Measurements from ENCODE around the gene GRID2. TPM values are rescaled to one million over a fixed set of nuclear protein-coding genes. Genes with fewer than 3 reads are reported as not detected.

GRID2 gene
- total and polyA plus RNA-seq, 12 donors, result 0.55 to 4.0 (median 2.0) TPM

DNA sequence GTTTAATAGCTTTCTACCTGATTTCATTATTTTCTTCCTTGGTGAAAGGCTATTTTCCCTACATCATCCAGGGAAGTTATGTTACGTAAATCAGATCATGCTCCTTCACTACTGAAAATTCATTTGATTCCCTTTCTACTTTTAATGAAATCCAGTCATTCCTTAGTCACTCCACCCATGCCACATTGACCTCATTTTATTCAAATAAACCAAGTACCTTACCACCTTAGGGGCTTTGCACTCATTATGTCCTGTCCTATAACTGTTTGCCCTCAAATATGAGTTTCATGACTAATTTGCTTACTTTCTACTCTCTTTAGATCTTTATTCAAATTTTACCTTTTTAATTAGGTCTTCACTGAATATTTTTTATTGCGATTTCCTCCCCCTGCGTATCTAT, 374.0 kb downstream of the GRID2 start:
- DNase-seq, result no peak
- H3K27me3 ChIP-seq, result no peaks in the 10 kb centered on the region
- WGBS, 4 donors, result 84 to 95% (median 91%) methylated on average over 3 of the region's 3 CpGs
- no peaks in the 10 kb centered on the region for H3K36me3 ChIP-seq (replicated peaks in 1 of 2)
- no peaks in the 10 kb centered on the region for H3K4me1 ChIP-seq (replicated peaks in 1 of 2)
- no peak overlapping the region for H3K4me3 ChIP-seq
- intact Hi-C loops (cut with DNase I), result no loop called here
- H3K9me3 ChIP-seq (replicated peaks in 1 of 3), result no peaks in the 10 kb centered on the region
- TF ChIP-seq, protein P1, sequence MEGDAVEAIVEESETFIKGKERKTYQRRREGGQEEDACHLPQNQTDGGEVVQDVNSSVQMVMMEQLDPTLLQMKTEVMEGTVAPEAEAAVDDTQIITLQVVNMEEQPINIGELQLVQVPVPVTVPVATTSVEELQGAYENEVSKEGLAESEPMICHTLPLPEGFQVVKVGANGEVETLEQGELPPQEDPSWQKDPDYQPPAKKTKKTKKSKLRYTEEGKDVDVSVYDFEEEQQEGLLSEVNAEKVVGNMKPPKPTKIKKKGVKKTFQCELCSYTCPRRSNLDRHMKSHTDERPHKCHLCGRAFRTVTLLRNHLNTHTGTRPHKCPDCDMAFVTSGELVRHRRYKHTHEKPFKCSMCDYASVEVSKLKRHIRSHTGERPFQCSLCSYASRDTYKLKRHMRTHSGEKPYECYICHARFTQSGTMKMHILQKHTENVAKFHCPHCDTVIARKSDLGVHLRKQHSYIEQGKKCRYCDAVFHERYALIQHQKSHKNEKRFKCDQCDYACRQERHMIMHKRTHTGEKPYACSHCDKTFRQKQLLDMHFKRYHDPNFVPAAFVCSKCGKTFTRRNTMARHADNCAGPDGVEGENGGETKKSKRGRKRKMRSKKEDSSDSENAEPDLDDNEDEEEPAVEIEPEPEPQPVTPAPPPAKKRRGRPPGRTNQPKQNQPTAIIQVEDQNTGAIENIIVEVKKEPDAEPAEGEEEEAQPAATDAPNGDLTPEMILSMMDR (IDR thresholded peaks at IDR 0.05), result no peak
- H3K27ac ChIP-seq, result no peak overlapping the region

DNA sequence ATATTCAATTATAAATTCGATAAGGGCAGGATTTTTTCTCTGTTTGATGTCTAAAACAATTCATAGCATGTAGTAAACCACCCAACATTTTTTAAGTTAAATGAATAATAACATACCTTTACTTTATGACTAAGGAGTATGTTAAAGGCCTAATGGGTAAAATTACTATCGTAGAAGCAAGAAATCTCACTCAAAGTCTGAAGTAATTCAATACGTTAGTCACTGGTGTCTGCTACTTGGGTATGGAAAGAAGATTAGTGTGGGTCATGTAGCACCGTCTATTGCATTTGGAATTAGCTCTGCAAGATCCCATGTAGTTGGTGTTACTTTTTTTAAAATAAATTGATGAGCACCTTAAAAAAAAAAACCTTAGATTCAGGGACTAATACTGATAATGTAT, 374.5 kb downstream of the GRID2 start:
- H3K9me3 ChIP-seq (replicated peaks in 1 of 3), result no peaks in the 10 kb centered on the region
- WGBS, 4 donors, result 72 to 79% (median 77%) methylated on average over 4 of the region's 4 CpGs
- H3K27ac ChIP-seq, result no peak overlapping the region
- TF ChIP-seq POLR2A (IDR thresholded peaks at IDR 0.05), result no peak
- TF ChIP-seq, protein P1 (IDR thresholded peaks at IDR 0.05), result no peak
- intact Hi-C loops (cut with DNase I), result no loop called here
- no peaks in the 10 kb centered on the region for H3K27me3 ChIP-seq
- no peak for DNase-seq
- H3K4me3 ChIP-seq, result no peak overlapping the region
- H3K36me3 ChIP-seq (replicated peaks in 1 of 2), result no peaks in the 10 kb centered on the region
- H3K4me1 ChIP-seq (replicated peaks in 1 of 2), result no peaks in the 10 kb centered on the region

DNA sequence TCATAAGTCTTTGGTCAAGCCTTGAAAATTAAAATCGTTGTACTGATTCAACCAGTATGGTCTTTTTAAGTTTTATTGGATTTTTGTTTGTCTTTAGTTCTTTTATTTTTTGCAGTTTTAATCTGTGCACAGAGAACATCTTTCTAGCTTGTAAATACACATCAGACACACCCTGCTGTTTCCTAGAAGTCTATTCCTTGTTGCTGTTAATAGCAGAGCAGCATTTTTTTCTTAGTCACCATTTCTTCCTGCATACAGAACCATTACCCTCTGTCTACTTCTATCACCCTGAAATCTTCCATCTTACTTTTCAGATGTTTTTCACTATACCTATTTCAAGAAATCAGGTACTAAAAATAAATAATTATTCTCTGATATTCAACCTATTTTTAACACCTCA, 375.4 kb downstream of the GRID2 start:
- no peak overlapping the region for H3K27ac ChIP-seq
- 44 to 70% (median 60%) methylated on average over 1 of the region's 1 CpG for WGBS, 4 donors
- intact Hi-C loops (cut with DNase I), result no loop called here
- no peaks in the 10 kb centered on the region for H3K4me1 ChIP-seq (replicated peaks in 1 of 2)
- no peak overlapping the region for H3K4me3 ChIP-seq
- TF ChIP-seq POLR2A (IDR thresholded peaks at IDR 0.05), result no peak
- no peaks in the 10 kb centered on the region for H3K9me3 ChIP-seq (replicated peaks in 1 of 3)
- no peaks in the 10 kb centered on the region for H3K27me3 ChIP-seq
- DNase-seq, result no peak
- no peaks in the 10 kb centered on the region for H3K36me3 ChIP-seq (replicated peaks in 1 of 2)

DNA sequence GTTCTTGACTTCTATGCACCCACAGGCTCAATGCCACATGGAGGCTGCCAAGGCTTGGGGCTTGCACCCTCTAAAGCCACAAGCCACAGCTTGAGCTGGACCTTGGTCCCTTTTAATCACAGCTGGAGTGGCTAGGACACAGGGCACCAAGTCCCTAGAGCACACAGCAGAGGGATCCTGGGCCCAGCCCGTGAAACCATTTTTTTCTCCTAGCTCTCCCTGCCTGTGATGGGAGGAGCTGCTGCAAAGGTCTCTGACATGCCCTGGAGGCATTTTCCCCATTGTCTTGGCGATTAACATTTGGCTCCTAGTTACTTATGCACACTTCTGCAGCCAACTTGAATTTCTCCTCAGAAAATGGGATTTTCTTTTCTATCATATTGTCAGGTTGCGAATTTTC, 410.9 kb downstream of the GRID2 start:
- intact Hi-C loops (cut with DNase I), result no loop called here
- H3K4me3 ChIP-seq, result no peak overlapping the region
- no peak for TF ChIP-seq POLR2A (IDR thresholded peaks at IDR 0.05)
- TF ChIP-seq, protein P1 (IDR thresholded peaks at IDR 0.05), result no peak
- H3K27ac ChIP-seq, result no peak overlapping the region
- H3K4me1 ChIP-seq (replicated peaks in 1 of 2), result no peaks in the 10 kb centered on the region
- no peaks in the 10 kb centered on the region for H3K36me3 ChIP-seq (replicated peaks in 1 of 2)
- DNase-seq, result no peak
- H3K27me3 ChIP-seq, result no peaks in the 10 kb centered on the region
- no peaks in the 10 kb centered on the region for H3K9me3 ChIP-seq (replicated peaks in 1 of 3)
- WGBS, 4 donors, result 67 to 85% (median 78%) methylated on average over 3 of the region's 3 CpGs

DNA sequence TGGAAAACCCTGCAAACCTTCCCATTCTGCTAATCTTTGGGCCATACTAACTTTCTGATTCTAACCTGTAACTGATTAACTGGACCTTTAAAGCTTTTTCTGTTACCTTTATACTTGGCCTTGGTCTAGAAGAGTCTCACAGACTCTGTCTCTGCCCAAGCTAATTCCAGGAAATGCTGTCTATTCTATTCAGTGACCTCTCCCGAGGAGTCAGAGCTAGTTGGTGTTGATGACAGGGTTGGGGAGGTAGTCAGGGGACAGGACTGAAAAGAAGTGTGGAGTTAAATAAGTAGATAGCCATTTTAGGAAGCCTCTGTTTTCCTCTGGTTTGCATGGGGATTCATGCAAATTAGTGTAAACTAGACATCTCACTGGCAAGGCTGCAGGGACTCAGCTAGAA, 429.5 kb downstream of the GRID2 start:
- Histone ChIP-seq H3K4me1 (replicated peaks in 1 of 2) (no peaks in the 10 kb centered on the region), H3K36me3 (replicated peaks in 1 of 2) (no peaks in the 10 kb centered on the region), H3K27ac (no peak overlapping the region), H3K4me3 (no peak overlapping the region), H3K9me3 (replicated peaks in 1 of 3) (no peaks in the 10 kb centered on the region), H3K27me3 (no peaks in the 10 kb centered on the region)
- no peak for DNase-seq
- no peak for TF ChIP-seq POLR2A (IDR thresholded peaks at IDR 0.05)
- TF ChIP-seq, protein P1 (IDR thresholded peaks at IDR 0.05), result no peak
- intact Hi-C loops (cut with DNase I), result no loop called here
- WGBS, 4 donors, result 32 to 38% (median 36%) methylated on average over 1 of the region's 1 CpG
